SU-DHL-6 (cell line): Measurements from ENCODE around the gene SLC12A8.

ENCODE experiments used
- H2AFZ ChIP-seq: fragments of 200-600 bp; sonication (generic); 2 replicates; pipeline ENCODE4 v1.6.1; 2014; ENCODE audit warnings: low read depth, mild to moderate bottlenecking, moderate library complexity, mixed read lengths, antibody characterized with exemption, low read length; ENCODE audit not compliant: severe bottlenecking
- H3F3A ChIP-seq: fragments of 200-600 bp; shearing (Covaris generic); 2 replicates; pipeline ENCODE4 v1.6.0; 2016; ENCODE audit warnings: antibody characterized with exemption, mild to moderate bottlenecking; ENCODE audit not compliant: insufficient read depth
- H3K27ac ChIP-seq: fragments of 200-600 bp; sonication (generic); 2 replicates; pipeline ENCODE4 v1.5.1; 2016; ENCODE audit warnings: low read depth, mild to moderate bottlenecking, low read length, moderate library complexity, mixed read lengths
- H3K27me3 ChIP-seq: fragments of 200-600 bp; sonication (generic), shearing (Covaris generic); 2 replicates; pipeline ENCODE4 v1.6.0; 2014; ENCODE audit warnings: mild to moderate bottlenecking, low read length
- H3K36me3 ChIP-seq: fragments of 200-600 bp; sonication (generic); 2 replicates; pipeline ENCODE4 v1.6.1; 2014; ENCODE audit warnings: mild to moderate bottlenecking, low read length, mixed read lengths
- H3K4me2 ChIP-seq: fragments of 300-600, 200-600 bp; shearing (Covaris generic), sonication (generic); 2 replicates; pipeline ENCODE4 v1.6.0; 2014; ENCODE audit warnings: low read length, low read depth, mild to moderate bottlenecking; ENCODE audit not compliant: poor library complexity, severe bottlenecking
- H3K4me3 ChIP-seq: fragments of 200-600 bp; sonication (generic); 2 replicates; pipeline ENCODE4 v1.5.1; 2014; ENCODE audit warnings: antibody characterized with exemption, low read length, mild to moderate bottlenecking, mixed read lengths; ENCODE audit not compliant: insufficient read depth, poor library complexity, severe bottlenecking
- H3K79me2 ChIP-seq: fragments of 200-600 bp; sonication (generic); 2 replicates; pipeline ENCODE4 v1.6.1; 2014; ENCODE audit warnings: mild to moderate bottlenecking, low read length, moderate library complexity; ENCODE audit not compliant: insufficient read depth
- H3K9ac ChIP-seq: fragments of 200-600 bp; sonication (generic); 2 replicates; pipeline ENCODE4 v1.7.0; 2014; ENCODE audit warnings: mild to moderate bottlenecking, low read length
- H3K9me2 ChIP-seq: fragments of 200-600 bp; sonication (generic); replicated peaks from 2 replicates; pipeline ENCODE4 v1.6.1; 2014; ENCODE audit warnings: low read length; ENCODE audit not compliant: insufficient read depth
- H3K9me3 ChIP-seq: fragments of 200-600 bp; sonication (generic); 2 replicates; pipeline ENCODE4 v1.6.1; 2014; ENCODE audit warnings: low read length, mixed read lengths; ENCODE audit not compliant: insufficient read depth
- H4K20me1 ChIP-seq: fragments of 200-600 bp; sonication (generic); 2 replicates; pipeline ENCODE4 v1.6.1; 2014; ENCODE audit warnings: low read depth, mild to moderate bottlenecking, antibody characterized with exemption, low read length, moderate library complexity, mixed read lengths
- CTCF ChIP-seq: fragments of 200-600 bp; sonication (generic); IDR thresholded peaks from one replicate; pipeline ENCODE4 v1.5.1; 2017; ENCODE audit warnings: antibody characterized with exemption, mild to moderate bottlenecking, low read length, moderate library complexity; ENCODE audit not compliant: insufficient read depth, poor library complexity, severe bottlenecking
- EZH2phosphoT487 ChIP-seq: fragments of 200-600 bp; sonication (generic), shearing (Covaris generic); conservative IDR thresholded peaks from 2 replicates; pipeline ENCODE4 v1.6.1; 2018; ENCODE audit warnings: mild to moderate bottlenecking, antibody characterized with exemption, low read length, moderate library complexity, mixed read lengths

SLC12A8 gene

GRCh38 chr3:125033135-125033534, 179.4 kb downstream of the SLC12A8 start:
- H3F3A ChIP-seq: no peaks in the 10 kb centered on the region
- H3K9me2 ChIP-seq: no peaks in the 10 kb centered on the region
- TF ChIP-seq CTCF: no peak
- no peak for TF ChIP-seq EZH2phosphoT487
- no peak overlapping the region for H3K4me2 ChIP-seq
- no peaks in the 10 kb centered on the region for H3K79me2 ChIP-seq
- no peaks in the 10 kb centered on the region for H4K20me1 ChIP-seq
- H3K9ac ChIP-seq: no peak overlapping the region
- no peaks in the 10 kb centered on the region for H3K36me3 ChIP-seq
- no peak overlapping the region for H3K27ac ChIP-seq
- H3K27me3 ChIP-seq: no peaks in the 10 kb centered on the region
- no peak overlapping the region for H3K4me3 ChIP-seq
- no peak overlapping the region for H2AFZ ChIP-seq
- H3K9me3 ChIP-seq: no peaks in the 10 kb centered on the region

GRCh38 chr3:125032683-125033082, 179.9 kb downstream of the SLC12A8 start:
- Histone ChIP-seq H3K9ac (no peak overlapping the region), H3K9me3 (no peaks in the 10 kb centered on the region), H3K79me2 (no peaks in the 10 kb centered on the region), H3K9me2 (no peaks in the 10 kb centered on the region), H4K20me1 (no peaks in the 10 kb centered on the region), H3K27ac (no peak overlapping the region), H3K27me3 (no peaks in the 10 kb centered on the region), H3K4me2 (no peak overlapping the region), H3K36me3 (no peaks in the 10 kb centered on the region), H2AFZ (no peak overlapping the region), H3F3A (no peaks in the 10 kb centered on the region), H3K4me3 (no peak overlapping the region)
- TF ChIP-seq EZH2phosphoT487 (no peak), CTCF (no peak)
